Neural cell (in vitro differentiated cells): ENCODE data around the gene MRGPRE. TPM values are rescaled to one million over a fixed set of nuclear protein-coding genes. Genes with fewer than 3 reads are reported as not detected.

ENCODE experiments used
- H2AFZ ChIP-seq: fragments of 200-600, 300-800 bp; sonication (generic), shearing (Covaris generic); 2 replicates; pipeline ENCODE4 v1.6.0; 2014; ENCODE audit warnings: low read depth, mild to moderate bottlenecking, antibody characterized with exemption, low read length, moderate library complexity
- H3F3A ChIP-seq: fragments of 200-600 bp; shearing (Covaris generic); 2 replicates; pipeline ENCODE4 v1.6.1; 2016; ENCODE audit warnings: mild to moderate bottlenecking, moderate library complexity, mixed read lengths, antibody characterized with exemption, low read length; ENCODE audit not compliant: insufficient read depth, poor library complexity, severe bottlenecking
- H3K27ac ChIP-seq: fragments of 200-600, 300-800 bp; sonication (generic), shearing (Covaris generic); 2 replicates; pipeline ENCODE4 v1.5.1; 2014; ENCODE audit warnings: mild to moderate bottlenecking, low read length, moderate library complexity
- H3K27me3 ChIP-seq: fragments of 300-800, 200-600 bp; sonication (generic), shearing (Covaris generic); 2 replicates; pipeline ENCODE4 v1.6.0; 2014; ENCODE audit warnings: mild to moderate bottlenecking, low read depth, low read length, moderate library complexity; ENCODE audit not compliant: insufficient read depth
- H3K36me3 ChIP-seq: fragments of 300-800, 200-600 bp; sonication (generic), shearing (Covaris generic); 2 replicates; pipeline ENCODE4 v1.5.1; 2014; ENCODE audit warnings: mild to moderate bottlenecking, antibody characterized with exemption, low read length, moderate library complexity; ENCODE audit not compliant: insufficient read depth
- H3K4me2 ChIP-seq: fragments of 300-800, 200-600 bp; sonication (generic), shearing (Covaris generic); 2 replicates; pipeline ENCODE4 v1.6.0; 2014; ENCODE audit warnings: mild to moderate bottlenecking, low read length
- H3K4me3 ChIP-seq: fragments of 300-800, 200-600 bp; sonication (generic), shearing (Covaris generic); 2 replicates; pipeline ENCODE4 v1.5.1; 2014; ENCODE audit warnings: mild to moderate bottlenecking, low read length, moderate library complexity
- H3K79me2 ChIP-seq: fragments of 200-600 bp; shearing (Covaris generic); replicated peaks from 2 replicates; pipeline ENCODE4 v1.6.0; 2014; ENCODE audit warnings: mild to moderate bottlenecking, low read length, moderate library complexity; ENCODE audit not compliant: insufficient read depth
- H3K9ac ChIP-seq: fragments of 300-800, 200-600 bp; sonication (generic), shearing (Covaris generic); 2 replicates; pipeline ENCODE4 v1.6.1; 2016; ENCODE audit warnings: mild to moderate bottlenecking, low read length, mixed read lengths
- H3K9me2 ChIP-seq: fragments of 200-600 bp; shearing (Covaris generic); 2 replicates; pipeline ENCODE4 v1.6.1; 2016; ENCODE audit warnings: mild to moderate bottlenecking, low read length, mixed read lengths; ENCODE audit not compliant: insufficient read depth
- H3K9me3 ChIP-seq: fragments of 200-600, 300-800 bp; sonication (generic), shearing (Covaris generic); 2 replicates; pipeline ENCODE4 v1.6.1; 2016; ENCODE audit warnings: mild to moderate bottlenecking, mixed run types, low read length, moderate library complexity, mixed read lengths
- H4K20me1 ChIP-seq: fragments of 200-600 bp; shearing (Covaris generic); 2 replicates; pipeline ENCODE4 v1.6.1; 2016; ENCODE audit warnings: mild to moderate bottlenecking, mixed run types; ENCODE audit not compliant: insufficient read depth
- EP300 ChIP-seq: fragments of 450-650 bp; conservative IDR thresholded peaks from 2 replicates; pipeline ENCODE4 v1.6.1; 2014; ENCODE audit warnings: antibody characterized with exemption, mild to moderate bottlenecking, moderate library complexity; ENCODE audit not compliant: poor library complexity, severe bottlenecking
- EZH2 ChIP-seq: fragments of 200-600, 300-800 bp; shearing (Covaris generic), sonication (generic); IDR thresholded peaks from 2 replicates; pipeline ENCODE4 v1.6.1; 2014; ENCODE audit warnings: antibody characterized with exemption, low read length, borderline replicate concordance, mild to moderate bottlenecking; ENCODE audit not compliant: insufficient read depth, poor library complexity, severe bottlenecking
- MXI1 ChIP-seq: fragments of 450-650 bp; conservative IDR thresholded peaks from 2 replicates; pipeline ENCODE4 v1.6.1; 2014; ENCODE audit warnings: antibody characterized with exemption, mild to moderate bottlenecking; ENCODE audit not compliant: poor library complexity, severe bottlenecking
- POLR2AphosphoS5 ChIP-seq: IDR thresholded peaks from 2 replicates; pipeline ENCODE4 v1.6.1; 2012
- RAD21 ChIP-seq: fragments of 450-650 bp; conservative IDR thresholded peaks from 2 replicates; pipeline ENCODE4 v1.6.1; 2014; ENCODE audit warnings: antibody characterized with exemption, mild to moderate bottlenecking, moderate library complexity
- SMC3 ChIP-seq: fragments of 450-650 bp; conservative IDR thresholded peaks from 2 replicates; pipeline ENCODE4 v1.6.1; 2014; ENCODE audit warnings: antibody characterized with exemption, mild to moderate bottlenecking, moderate library complexity; ENCODE audit not compliant: poor library complexity
- TAF1 ChIP-seq: IDR thresholded peaks from 2 replicates; pipeline ENCODE4 v1.6.1; 2012; ENCODE audit warnings: low read depth
- polyA plus RNA-seq: library from polyadenylated mRNA; depleted of rRNA; stranded (reverse); fragments of >200 nt; gene quantifications from 2 replicates; pipeline ENCODE4 v1.2.3, GENCODE V29; 2014
- TF ChIP-seq, protein P1 (sequence below): IDR thresholded peaks from 2 replicates; pipeline ENCODE4 v1.6.1; 2012; ENCODE audit warnings: borderline replicate concordance
- TF ChIP-seq, protein P2 (sequence below): fragments of 450-650 bp; IDR thresholded peaks from 2 replicates; pipeline ENCODE4 v1.5.1; 2014; ENCODE audit warnings: antibody characterized with exemption, mild to moderate bottlenecking, moderate library complexity; ENCODE audit not compliant: poor library complexity, severe bottlenecking

Gene MRGPRE
- polyA plus RNA-seq, 1 donor from 2014 or later, result 0.28 TPM

DNA sequence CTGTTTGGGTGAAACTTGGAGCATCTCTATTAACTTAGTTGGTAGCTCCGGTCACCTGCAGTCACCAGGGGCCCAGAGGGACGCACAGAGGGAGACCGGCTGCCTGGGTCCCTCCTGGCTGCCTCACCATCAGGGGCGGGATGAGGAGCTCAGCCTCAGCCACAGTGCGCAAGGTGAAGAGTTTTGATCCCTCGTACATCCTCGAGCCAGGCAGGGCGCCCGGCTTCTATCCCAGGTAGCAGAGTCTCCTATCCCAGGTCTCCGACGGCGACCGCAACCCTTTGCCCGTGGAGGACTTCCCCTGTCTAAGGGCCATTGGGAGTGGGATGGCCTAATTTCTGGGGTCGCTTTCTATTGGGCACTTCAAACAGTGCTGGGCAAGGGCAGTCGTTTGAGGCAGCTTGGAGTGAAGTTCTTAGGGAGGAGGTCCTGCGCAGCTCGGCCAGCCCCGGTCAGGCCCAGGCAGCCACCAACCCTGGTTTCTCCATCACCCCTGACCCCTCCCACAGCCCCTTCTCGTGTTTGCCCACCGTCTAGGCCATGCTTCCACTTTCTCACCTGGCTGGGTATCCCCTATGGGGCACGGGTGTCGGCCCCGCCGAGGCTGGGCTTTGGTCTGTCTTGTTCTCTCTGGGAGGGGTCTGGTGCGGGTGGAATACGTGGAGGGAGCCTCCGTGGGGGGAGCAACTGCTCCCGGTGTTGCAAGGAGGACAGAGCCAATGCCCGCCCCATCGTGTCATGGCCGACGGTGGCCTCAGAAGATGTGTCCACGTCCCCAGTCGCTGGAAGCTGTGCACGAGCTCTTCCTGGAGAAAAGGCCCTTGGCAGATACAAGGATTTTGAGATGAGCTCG is 10.0 kb downstream of the MRGPRE start:
- H3K9me2 ChIP-seq, result no peaks in the 10 kb centered on the region
- H3K27me3 ChIP-seq, result no peaks in the 10 kb centered on the region
- H3K9ac ChIP-seq, result no peak overlapping the region
- no peaks in the 10 kb centered on the region for H3K9me3 ChIP-seq
- H4K20me1 ChIP-seq, result no peaks in the 10 kb centered on the region
- no peaks in the 10 kb centered on the region for H3K36me3 ChIP-seq
- H3K27ac ChIP-seq, result no peak overlapping the region
- TF ChIP-seq, protein P1, sequence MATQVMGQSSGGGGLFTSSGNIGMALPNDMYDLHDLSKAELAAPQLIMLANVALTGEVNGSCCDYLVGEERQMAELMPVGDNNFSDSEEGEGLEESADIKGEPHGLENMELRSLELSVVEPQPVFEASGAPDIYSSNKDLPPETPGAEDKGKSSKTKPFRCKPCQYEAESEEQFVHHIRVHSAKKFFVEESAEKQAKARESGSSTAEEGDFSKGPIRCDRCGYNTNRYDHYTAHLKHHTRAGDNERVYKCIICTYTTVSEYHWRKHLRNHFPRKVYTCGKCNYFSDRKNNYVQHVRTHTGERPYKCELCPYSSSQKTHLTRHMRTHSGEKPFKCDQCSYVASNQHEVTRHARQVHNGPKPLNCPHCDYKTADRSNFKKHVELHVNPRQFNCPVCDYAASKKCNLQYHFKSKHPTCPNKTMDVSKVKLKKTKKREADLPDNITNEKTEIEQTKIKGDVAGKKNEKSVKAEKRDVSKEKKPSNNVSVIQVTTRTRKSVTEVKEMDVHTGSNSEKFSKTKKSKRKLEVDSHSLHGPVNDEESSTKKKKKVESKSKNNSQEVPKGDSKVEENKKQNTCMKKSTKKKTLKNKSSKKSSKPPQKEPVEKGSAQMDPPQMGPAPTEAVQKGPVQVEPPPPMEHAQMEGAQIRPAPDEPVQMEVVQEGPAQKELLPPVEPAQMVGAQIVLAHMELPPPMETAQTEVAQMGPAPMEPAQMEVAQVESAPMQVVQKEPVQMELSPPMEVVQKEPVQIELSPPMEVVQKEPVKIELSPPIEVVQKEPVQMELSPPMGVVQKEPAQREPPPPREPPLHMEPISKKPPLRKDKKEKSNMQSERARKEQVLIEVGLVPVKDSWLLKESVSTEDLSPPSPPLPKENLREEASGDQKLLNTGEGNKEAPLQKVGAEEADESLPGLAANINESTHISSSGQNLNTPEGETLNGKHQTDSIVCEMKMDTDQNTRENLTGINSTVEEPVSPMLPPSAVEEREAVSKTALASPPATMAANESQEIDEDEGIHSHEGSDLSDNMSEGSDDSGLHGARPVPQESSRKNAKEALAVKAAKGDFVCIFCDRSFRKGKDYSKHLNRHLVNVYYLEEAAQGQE, result no peak
- TF ChIP-seq RAD21 (no peak), POLR2AphosphoS5 (no peak), SMC3 (no peak), TAF1 (no peak), EZH2 (no peak), EP300 (no peak), MXI1 (no peak)
- TF ChIP-seq, protein P2, sequence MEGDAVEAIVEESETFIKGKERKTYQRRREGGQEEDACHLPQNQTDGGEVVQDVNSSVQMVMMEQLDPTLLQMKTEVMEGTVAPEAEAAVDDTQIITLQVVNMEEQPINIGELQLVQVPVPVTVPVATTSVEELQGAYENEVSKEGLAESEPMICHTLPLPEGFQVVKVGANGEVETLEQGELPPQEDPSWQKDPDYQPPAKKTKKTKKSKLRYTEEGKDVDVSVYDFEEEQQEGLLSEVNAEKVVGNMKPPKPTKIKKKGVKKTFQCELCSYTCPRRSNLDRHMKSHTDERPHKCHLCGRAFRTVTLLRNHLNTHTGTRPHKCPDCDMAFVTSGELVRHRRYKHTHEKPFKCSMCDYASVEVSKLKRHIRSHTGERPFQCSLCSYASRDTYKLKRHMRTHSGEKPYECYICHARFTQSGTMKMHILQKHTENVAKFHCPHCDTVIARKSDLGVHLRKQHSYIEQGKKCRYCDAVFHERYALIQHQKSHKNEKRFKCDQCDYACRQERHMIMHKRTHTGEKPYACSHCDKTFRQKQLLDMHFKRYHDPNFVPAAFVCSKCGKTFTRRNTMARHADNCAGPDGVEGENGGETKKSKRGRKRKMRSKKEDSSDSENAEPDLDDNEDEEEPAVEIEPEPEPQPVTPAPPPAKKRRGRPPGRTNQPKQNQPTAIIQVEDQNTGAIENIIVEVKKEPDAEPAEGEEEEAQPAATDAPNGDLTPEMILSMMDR, result no peak
- no peak overlapping the region for H2AFZ ChIP-seq
- H3F3A ChIP-seq, result no peaks in the 10 kb centered on the region
- H3K4me3 ChIP-seq, result no peak overlapping the region
- H3K4me2 ChIP-seq, result no peak overlapping the region
- no peaks in the 10 kb centered on the region for H3K79me2 ChIP-seq

DNA sequence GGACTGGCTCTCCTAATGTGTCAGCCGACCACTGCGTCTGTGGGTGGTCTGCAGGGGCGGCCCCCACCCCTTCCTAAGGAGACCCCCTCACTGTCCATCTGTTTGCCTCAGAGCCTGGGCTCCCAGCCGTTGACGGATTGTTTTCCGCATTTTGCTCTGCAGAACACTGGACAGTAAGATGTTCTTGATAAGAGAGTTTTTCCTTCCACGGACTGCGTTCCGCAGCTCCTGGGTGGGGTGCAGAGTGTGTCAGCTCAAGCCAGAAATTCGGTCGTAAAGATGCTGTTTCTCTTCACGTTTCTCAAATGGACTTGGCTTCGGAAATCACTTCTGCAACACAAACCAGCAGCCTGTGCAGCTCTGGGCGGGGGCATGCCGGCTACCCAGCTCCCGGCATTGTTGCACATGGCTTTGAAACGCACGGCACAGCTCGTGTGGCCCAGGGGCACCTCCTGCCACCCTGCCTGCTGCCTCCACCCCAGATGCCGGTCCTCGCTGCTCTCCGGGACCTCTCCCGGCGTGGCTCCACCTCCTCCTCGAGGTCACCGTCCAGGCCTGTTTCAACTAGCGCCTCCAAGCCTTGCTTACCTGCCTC is 10.7 kb downstream of the MRGPRE start:
- H3K9me3 ChIP-seq, result no peaks in the 10 kb centered on the region
- no peak for TF ChIP-seq EZH2
- H3K4me2 ChIP-seq, result no peak overlapping the region
- no peak overlapping the region for H2AFZ ChIP-seq
- no peak overlapping the region for H3K4me3 ChIP-seq
- no peaks in the 10 kb centered on the region for H3K79me2 ChIP-seq
- H3K9me2 ChIP-seq, result no peaks in the 10 kb centered on the region
- H3K36me3 ChIP-seq, result no peaks in the 10 kb centered on the region
- H3F3A ChIP-seq, result no peaks in the 10 kb centered on the region
- no peaks in the 10 kb centered on the region for H3K27me3 ChIP-seq
- no peak overlapping the region for H3K9ac ChIP-seq
- no peak overlapping the region for H3K27ac ChIP-seq
- H4K20me1 ChIP-seq, result no peaks in the 10 kb centered on the region
